ENCODE data around the gene ATRIP. TPM values are rescaled to one million over a fixed set of nuclear protein-coding genes. Genes with fewer than 3 reads are reported as not detected.

ATRIP gene
- total and polyA plus RNA-seq, 10 of the 15 experiments (the other 5 are each of a cell fraction or from before 2014, with no cell fraction given): 1.4 to 16.0 (median 10.1) TPM

DNA sequence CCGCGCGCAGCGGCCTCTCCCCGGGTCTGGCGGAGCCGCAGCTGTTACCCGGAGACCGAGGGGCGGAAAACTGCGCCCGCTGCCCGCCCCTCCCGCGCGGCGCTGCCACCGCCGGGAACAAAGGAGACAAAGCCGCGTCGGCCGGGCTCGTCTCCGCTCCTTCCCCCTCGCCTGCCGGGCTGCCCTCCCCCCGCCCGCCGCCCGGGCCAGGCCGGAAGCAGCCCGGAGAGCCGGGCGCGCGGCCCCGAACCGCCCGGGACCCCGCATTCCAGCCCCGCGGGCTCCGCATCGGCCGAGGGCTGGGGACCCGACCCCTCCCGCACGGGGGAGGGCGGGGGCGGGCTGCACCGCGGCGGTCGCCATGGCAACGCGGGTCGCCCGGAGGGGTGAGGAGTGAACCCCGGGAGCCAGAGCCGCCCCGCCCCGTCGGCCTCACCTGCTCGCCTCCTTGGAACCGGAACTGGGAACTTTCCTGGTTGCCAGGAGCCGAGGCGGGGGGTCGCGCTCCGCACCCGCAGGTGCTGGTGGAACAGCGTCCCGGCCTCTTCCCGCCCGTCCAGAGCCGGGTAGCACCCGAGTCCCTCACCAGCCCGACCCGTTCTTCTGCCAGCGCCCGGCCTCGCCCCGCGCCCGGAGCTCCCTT, 17.1 kb upstream of the ATRIP start:
- ChIA-PET RAD21 (ENCODE audit: unreplicated experiment) (interaction anchor here (0.6 to 1.8 kb wide), 3 partner anchors 11 to 29 kb away, joined by 3 to 6 read pairs (median 3); partner anchors contain the start of genes CCDC51 and TMA7), CTCF (interaction anchor here (2.0 kb wide), 1 partner anchor 28 kb away, joined by 9 read pairs; no protein-coding TSS in a partner anchor), POLR2A (no interaction called here), SMC1A (ENCODE audit: uncharacterized antibody, unreplicated experiment) (interaction anchor here (1.2 kb wide), 1 partner anchor 29 kb away, joined by 4 read pairs; no protein-coding TSS in a partner anchor)
- Histone ChIP-seq H3K79me2 (ENCODE audit: control insufficient read depth, insufficient read depth, low read length) (no peaks in the 10 kb centered on the region), H3K27ac (ENCODE audit: control insufficient read depth, insufficient read depth) (no peak overlapping the region), H3K36me3 (ENCODE audit: control insufficient read depth in 2 of 2, insufficient read depth in 2 of 2, low read length in 1 of 2) (peaks cover 2 to 16% of the 10 kb centered on the region in 2 experiments; a peak in 2 of 4 replicates), H3K9me3 (replicated peaks; ENCODE audit: control insufficient read depth, insufficient read depth, low read length) (no peaks in the 10 kb centered on the region), H3K4me2 (ENCODE audit: control insufficient read depth, insufficient read depth) (peak overlapping the region; percentile 77), H3K4me3 (peak overlapping the region; percentile 68), H2AFZ (ENCODE audit: control insufficient read depth, low read depth, low read length) (peak overlapping the region; percentile 77), H3K27me3 (replicated peaks in 1 of 2; ENCODE audit: control insufficient read depth in 2 of 2, insufficient read depth in 2 of 2, low read length in 1 of 2) (no peaks in the 10 kb centered on the region), H4K20me1 (ENCODE audit: control insufficient read depth, insufficient read depth) (no peaks in the 10 kb centered on the region), H3K9ac (ENCODE audit: control insufficient read depth, insufficient read depth, low read length) (peak overlapping the region; percentile 60; the same call in 1 of the 2 replicates), H3K4me1 (ENCODE audit: control insufficient read depth, insufficient read depth, low read length) (peaks cover 24% of the 10 kb centered on the region)
- 6% methylated on average over 22 of the region's 86 CpGs for whole genome bisulfite sequencing (ENCODE audit: insufficient coverage, insufficient replicate concordance, low lambda C conversion rate, missing lambda C conversion rate)
- intact Hi-C loops (cut with micrococcal nuclease; ENCODE audit: unreplicated experiment): no loop called here
- no TSS peak for BruUV-seq (replicated peaks)
- no peak for DNase-seq (ENCODE audit: low read depth, low spot score)
- in situ Hi-C loops (cut with MboI): no loop called here
- FAIRE-seq: no peak
- ATAC-seq: peak; percentile 72
- TF ChIP-seq, protein P1, sequence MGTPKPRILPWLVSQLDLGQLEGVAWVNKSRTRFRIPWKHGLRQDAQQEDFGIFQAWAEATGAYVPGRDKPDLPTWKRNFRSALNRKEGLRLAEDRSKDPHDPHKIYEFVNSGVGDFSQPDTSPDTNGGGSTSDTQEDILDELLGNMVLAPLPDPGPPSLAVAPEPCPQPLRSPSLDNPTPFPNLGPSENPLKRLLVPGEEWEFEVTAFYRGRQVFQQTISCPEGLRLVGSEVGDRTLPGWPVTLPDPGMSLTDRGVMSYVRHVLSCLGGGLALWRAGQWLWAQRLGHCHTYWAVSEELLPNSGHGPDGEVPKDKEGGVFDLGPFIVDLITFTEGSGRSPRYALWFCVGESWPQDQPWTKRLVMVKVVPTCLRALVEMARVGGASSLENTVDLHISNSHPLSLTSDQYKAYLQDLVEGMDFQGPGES (IDR thresholded peaks at IDR 0.05): no peak
- TF ChIP-seq NR2C1 (IDR thresholded peaks at IDR 0.05) (peak; percentile 7; the same call in 1 of the 2 replicates), PAX8 (IDR thresholded peaks at IDR 0.05) (no peak), MAX (IDR thresholded peaks at IDR 0.05; ENCODE audit: low read depth, low read length) (no peak), SIX5 (IDR thresholded peaks at IDR 0.05; ENCODE audit: low read depth, low read length, severe bottlenecking) (no peak), ZNF24 (IDR thresholded peaks at IDR 0.05) (no peak), HCFC1 (IDR thresholded peaks at IDR 0.05; ENCODE audit: low read length) (no peak), BCL11A (IDR thresholded peaks at IDR 0.05; ENCODE audit: low read depth, low read length) (no peak), CBFB (IDR thresholded peaks at IDR 0.05; ENCODE audit: low read depth) (no peak), GATAD2B (conservative IDR thresholded peaks at IDR 0.05; ENCODE audit: low read depth) (peak; percentile 54; the same call in 1 of the 2 replicates), NFIC (IDR thresholded peaks at IDR 0.05; ENCODE audit: low read depth, low read length) (no peak), CBX5 (IDR thresholded peaks at IDR 0.05; ENCODE audit: low read depth) (no peak), BMI1 (IDR thresholded peaks at IDR 0.05; ENCODE audit: borderline replicate concordance) (peak; percentile 83), IKZF1 (conservative IDR thresholded peaks at IDR 0.05) (peak; percentile 80), KAT2A (conservative IDR thresholded peaks at IDR 0.05; ENCODE audit: control insufficient read depth, low read depth, low read length) (no peak), NFYA (IDR thresholded peaks at IDR 0.05; ENCODE audit: borderline replicate concordance, low read depth, low read length) (no peak), TCF7 (IDR thresholded peaks at IDR 0.05; ENCODE audit: borderline replicate concordance) (no peak), PKNOX1 (IDR thresholded peaks at IDR 0.05) (no peak), SUPT20H (IDR thresholded peaks at IDR 0.05; ENCODE audit: borderline replicate concordance, control insufficient read depth, low read depth, low read length) (no peak)
- TF ChIP-seq, protein P2, sequence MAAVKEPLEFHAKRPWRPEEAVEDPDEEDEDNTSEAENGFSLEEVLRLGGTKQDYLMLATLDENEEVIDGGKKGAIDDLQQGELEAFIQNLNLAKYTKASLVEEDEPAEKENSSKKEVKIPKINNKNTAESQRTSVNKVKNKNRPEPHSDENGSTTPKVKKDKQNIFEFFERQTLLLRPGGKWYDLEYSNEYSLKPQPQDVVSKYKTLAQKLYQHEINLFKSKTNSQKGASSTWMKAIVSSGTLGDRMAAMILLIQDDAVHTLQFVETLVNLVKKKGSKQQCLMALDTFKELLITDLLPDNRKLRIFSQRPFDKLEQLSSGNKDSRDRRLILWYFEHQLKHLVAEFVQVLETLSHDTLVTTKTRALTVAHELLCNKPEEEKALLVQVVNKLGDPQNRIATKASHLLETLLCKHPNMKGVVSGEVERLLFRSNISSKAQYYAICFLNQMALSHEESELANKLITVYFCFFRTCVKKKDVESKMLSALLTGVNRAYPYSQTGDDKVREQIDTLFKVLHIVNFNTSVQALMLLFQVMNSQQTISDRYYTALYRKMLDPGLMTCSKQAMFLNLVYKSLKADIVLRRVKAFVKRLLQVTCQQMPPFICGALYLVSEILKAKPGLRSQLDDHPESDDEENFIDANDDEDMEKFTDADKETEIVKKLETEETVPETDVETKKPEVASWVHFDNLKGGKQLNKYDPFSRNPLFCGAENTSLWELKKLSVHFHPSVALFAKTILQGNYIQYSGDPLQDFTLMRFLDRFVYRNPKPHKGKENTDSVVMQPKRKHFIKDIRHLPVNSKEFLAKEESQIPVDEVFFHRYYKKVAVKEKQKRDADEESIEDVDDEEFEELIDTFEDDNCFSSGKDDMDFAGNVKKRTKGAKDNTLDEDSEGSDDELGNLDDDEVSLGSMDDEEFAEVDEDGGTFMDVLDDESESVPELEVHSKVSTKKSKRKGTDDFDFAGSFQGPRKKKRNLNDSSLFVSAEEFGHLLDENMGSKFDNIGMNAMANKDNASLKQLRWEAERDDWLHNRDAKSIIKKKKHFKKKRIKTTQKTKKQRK (IDR thresholded peaks at IDR 0.05; ENCODE audit: low read depth, low read length): no peak

Data from GM12878 (cell line).